NCI-H1694 treated with DMSO at 0.1 percent for 48 hours (cell line): ENCODE data around the gene TBC1D5.

Source experiments
- DNase-seq: peaks from one replicate; lab custom pipeline; 2025; lab: John Stamatoyannopoulos, UW

TBC1D5 gene

DNA sequence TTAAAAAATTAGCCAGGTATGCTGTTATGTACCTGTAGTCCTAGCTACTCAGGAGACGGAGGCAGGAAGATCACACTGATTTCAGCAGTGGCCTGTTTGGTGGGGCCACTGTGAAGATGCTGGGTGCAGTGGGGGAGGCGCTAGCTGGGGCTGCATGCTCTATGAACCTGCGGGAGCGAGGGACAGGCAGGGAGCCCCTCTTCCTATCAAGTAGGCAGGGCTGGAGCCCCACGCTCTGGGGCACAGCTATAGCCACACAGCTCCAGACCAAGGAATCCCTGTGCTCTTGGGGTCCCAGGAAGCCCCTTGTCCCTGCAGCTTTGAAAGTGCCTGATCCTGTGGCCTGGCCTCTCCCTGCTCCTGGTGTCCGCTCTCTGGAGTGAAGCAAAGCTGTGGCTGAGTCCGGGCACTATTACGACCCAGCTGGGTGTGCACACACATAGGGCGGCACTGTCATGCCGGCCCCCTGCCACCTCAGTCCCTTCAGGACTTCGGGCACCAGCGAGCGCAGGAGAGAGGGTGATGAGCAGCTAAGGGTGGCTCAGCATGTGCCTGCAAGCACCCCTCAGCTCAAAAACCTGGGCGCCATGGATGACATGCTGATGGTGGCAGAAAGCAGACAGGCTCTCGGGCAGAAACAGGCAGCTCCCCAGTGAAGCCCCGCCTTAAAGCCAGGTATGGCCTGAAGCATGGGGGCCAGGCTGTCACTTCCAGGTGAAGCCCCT is 262.6 kb downstream of the TBC1D5 start:
- no peak for DNase-seq

DNA sequence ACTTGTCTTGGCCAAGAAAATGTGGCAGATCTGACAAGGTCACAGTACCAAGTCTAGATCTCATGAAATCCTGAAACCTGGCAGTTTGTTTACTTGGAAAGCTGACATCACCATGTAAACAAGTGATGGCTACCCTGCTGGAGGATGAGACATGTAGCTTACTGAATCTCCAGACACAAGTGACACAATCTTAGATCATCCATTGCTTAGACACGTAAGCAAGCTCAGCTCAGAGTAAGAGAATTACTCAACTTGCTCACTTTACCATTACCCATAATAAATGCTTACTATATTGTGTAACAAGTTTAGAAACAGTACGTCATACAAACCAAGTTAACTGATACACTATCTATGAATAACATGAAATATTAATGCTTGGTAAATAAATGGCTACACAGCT is 263.8 kb downstream of the TBC1D5 start:
- no peak for DNase-seq

DNA sequence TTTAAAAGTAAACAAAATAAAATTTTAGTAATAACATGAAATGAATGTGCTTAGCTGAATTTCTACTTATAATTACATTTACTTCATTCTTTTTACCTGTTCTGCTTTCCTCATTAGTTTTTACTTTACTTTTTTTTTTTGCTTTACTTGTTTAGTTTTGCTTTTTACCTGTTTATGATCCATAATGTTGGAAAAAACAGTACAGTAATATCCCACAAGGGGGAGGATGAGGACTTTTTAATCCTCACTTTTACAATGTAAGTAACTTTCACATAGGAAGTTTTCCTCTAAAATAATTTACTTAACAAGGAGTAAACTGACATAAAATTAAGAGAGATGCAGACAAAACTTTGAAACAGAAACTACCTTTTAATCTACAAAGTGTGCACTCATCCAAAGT is 268.7 kb downstream of the TBC1D5 start:
- DNase-seq: no peak

DNA sequence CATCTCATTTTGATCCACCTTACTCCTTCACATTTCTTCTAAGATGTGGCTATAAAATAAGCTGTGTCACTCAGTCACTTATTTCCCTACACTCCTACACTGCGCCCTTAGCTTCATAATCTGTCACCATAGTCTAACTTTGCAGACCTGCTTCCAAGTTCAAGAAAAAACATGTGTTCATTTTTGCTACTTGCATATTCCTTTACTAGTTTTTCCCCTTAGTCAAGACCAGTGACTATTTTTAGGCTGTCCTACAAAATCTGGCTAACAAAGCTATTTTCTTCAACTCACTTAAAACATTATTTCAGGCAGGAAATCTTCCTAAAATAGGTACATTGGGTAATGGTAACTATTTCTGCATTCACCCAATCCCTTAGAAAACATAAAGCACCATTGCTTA is 272.5 kb downstream of the TBC1D5 start:
- DNase-seq: no peak

DNA sequence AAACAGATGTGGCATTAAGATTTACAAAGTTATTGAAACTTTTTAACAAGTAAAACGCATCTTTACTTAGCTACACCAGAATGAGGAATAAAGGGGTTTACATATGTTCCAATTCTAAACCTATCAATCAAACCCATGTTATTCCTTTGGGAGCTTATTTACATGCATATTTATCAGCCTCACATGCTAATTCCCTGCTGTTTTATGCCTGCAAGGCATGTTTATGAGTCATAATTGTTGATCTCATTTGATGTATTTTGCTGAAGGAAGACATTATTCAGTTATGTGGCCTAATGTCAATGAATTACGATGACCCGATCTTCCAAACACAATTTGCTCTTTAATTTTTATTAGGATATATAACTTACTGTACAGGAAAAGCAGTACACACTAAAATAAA is 272.9 kb downstream of the TBC1D5 start:
- no peak for DNase-seq

DNA sequence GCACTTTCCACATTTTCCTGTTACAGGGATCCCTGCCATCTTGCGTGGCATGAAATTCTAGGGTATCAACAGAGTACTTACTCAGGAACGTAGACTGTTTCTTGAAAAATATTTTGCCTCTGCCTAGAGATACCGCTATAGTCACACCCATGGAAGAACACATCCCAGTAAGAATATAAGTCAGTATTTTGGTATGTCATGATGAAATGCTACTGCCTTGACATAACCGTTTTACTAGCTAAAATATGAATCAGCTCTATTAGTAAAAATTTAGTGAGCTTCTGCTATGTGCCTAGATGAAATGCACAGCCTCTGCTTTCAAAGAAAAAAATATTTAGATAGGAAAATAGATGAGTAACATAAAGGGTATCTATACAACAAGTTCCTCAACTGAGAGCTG is 276.4 kb downstream of the TBC1D5 start:
- DNase-seq: no peak

DNA sequence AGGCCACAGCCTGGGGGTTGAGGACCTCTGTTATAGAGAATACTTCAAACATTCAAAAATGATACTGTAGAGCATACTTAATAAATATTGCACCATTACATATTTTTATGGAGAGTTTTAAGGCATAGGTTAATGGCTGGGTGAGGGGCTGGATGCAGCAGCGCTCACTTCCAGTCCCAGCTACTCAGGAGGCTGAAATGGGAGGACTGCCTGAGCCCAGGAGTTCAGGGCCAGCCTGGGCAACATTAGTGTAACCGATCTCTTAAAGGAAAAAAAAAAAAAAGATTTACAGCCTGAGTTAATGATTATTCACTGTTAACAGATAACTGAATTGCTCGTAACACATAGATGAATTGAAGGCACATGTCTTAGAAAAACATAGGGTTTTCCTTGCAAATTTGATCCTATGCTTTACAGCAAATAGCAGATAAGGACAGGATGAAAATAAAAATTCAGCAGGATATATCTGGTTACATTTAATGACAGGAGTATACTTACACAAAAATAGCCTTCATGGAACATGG is 282.9 kb downstream of the TBC1D5 start:
- no peak for DNase-seq

DNA sequence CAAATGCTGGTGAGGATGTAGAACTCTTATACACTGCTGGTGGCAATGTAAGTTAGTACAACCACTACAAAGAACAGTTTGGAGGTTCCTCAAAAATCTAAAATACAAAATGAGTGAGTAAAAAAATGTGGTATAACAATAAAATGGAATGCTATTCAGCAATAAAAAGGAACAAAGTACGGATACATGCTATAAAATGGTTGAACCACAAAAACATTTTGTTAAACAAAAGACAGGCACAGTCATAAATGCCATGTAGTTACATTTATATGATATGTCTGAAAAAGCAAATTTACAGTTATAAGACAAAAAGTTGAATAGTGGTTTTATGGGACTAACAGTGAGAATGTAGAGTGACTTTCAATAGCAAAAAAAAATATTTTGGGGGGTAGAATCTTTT is 285.8 kb downstream of the TBC1D5 start:
- no peak for DNase-seq

DNA sequence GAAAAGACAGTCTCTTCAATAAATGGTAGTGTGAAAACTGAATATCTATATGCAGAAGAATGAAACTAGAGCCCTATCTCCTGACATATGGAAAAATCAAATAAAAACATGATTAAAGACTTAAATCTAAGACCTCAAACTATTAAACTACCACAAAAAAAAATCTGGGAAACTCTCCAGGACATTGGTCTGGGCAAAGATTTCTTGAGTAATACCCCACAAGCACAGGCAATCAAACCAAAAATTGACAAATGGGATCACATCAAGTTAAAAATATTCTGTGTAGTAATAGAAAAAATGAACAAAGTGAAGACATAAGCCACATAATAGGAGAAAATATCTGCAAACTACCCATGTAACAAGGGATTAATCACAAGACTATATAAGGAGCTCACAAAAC is 286.4 kb downstream of the TBC1D5 start:
- DNase-seq: no peak

DNA sequence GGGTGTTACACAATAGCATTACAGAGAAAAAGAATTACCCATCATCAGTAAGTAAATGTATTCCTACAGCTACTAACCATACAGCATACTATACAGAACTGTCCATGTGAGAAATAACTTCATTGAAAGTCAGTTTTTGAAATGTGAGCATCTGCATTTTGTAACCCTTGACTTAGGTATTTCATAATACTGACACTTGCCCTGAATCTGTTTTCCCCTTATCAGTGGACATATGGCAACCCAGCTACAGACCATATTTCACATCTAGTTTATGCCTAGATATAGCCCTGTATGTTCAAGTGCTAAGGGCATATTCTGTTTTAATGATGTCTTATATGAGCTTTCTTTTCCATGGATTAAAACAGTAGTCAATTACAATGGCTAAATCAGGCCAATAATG is 297.6 kb downstream of the TBC1D5 start:
- no peak for DNase-seq

DNA sequence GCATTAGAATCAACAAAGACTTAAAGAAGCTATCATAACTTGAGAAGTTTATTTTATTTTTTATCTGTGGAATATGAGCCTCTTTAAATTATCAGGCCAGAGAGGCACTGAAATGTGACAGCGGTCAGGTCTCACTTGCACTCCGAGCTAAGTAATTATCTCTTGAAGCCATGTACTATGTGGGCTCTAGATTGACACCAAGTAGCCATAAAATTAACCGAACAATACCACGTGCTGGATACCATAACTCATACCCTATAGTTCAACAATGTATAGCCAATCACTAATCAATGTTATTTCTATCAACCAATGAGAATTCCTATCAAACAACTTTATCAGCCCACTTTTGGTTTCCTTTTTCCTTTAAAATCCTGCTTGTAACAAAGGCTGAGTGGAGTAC is 299.3 kb downstream of the TBC1D5 start:
- no peak for DNase-seq

DNA sequence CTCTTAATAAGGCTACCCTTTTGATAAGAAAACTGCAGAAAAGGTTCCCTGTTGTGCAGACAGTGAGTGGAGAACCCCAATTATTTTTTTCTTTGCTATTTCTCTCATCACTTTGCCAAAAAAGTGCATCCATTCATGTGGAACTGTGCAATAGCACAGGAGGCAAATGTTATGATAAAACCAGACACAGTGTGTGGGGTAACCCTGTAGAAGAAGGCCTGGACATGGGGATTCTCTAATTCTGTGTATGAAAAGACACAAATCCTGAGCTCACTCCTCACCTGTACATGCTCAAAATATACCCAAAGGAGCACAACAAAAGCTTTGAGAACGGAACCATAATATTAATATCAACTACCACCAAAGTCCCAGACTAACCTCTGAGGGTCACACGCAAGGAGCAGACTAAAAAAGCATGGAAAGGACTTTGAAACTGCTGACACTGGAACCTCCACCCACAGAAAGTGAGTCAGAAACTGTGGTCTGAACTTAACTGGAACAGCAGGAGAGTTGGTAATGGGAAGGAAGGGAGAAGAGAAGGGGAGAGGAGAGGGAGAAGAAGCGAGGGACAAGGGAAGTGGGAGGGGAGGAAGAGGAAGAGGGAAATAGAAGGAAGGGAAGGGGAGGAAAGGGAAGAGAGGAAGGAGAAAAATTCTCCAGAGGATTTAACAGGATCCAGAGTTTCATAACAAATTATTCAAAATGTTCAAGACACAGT is 299.9 kb downstream of the TBC1D5 start:
- no peak for DNase-seq

DNA sequence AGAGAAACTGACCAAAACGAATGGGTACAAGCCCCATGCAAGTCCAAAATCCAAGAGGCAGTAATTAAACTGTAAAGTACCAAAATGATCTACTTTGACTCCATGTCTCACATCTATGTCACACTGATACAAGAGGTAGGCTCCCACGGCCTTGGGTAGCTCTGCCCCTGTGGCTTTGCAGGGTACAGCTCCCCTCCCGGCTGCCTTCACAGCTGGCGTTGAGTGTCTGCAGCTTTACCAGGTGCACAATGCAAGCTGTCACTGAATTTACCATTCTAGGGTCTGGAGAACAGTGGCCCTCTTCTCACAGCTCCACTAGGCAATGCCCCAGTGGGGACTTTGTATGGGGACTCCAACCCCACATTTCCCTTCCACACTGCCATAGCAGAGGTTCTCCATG is 308.6 kb downstream of the TBC1D5 start:
- no peak for DNase-seq

DNA sequence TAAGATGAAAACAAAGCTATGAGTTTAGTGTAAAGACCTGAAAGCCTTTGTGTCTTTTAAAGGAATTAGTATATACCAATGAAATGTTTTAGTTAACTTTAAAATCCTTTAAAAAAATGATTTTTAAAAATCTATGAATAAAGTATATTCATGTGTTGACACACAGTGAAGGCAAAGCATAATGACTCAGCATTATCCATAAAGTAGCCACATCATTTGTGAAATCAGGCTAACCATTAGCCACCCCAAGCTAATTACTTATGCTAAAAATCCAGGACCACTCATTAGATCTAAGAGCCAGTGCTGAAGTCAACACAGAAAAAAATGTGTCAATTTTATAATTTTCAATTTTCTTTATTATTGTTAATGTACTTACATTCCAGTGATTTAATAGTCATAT is 310.2 kb downstream of the TBC1D5 start:
- DNase-seq: no peak

DNA sequence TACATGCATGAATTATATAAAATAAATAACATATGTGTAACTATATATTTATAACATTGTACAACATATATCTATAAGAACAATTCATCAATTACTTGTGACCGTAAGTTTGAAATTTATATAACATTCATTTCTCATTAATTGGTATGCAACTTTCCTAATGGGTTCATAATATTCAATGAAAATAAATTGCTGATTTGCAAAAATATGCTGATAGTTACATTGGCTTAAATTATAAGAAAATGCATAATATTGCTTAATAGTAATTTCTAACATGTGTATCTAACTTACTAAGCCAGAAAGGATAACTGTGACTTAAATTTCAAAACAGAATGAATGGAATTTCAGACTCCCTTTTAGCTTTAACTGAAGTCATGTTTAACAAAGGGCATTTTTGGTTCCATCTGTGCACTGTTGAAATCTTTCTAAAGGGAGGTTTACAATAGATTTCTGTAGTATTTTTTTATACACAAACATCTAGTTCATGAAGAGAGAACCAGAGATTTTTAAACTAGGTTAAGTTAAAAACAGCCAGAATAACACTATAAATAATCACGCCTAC is 310.9 kb downstream of the TBC1D5 start:
- no peak for DNase-seq

DNA sequence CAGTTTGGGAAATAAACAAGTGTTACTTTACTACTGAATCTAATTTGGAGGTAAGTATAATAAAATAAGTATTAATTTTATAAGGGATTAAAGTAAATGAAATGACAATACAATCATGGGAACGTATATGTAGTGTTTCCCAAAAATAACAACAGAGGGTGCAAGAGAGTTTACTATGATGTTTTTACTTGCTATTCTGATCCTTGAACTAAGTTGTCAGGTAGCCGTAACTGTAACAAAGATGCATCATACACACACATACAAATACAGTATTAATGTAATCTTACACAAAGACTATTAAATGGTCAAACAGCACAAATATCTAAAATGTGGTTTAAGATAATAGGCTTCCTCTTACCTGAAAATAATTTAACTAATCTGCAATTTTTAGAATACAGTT is 311.4 kb downstream of the TBC1D5 start:
- peak; percentile 51 for DNase-seq

DNA sequence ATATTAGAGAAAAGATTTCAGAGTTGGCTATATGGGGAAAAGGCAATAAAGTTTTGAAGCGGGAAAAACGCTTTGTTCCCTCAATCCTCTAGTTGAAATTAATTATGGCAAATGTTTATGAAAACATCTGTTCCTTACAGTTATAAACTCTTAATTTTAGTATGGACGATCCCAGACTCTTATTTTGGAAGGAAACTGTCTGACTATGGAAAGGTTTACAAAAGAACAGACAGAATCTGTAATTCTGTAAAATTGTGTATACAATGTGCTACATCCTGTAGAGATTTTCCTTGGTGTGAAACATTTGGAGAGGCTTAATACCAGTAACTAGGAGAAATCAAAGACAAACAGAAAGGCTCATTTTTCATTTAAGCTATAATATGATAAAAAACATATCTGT is 311.8 kb downstream of the TBC1D5 start:
- DNase-seq: peak; percentile 43

DNA sequence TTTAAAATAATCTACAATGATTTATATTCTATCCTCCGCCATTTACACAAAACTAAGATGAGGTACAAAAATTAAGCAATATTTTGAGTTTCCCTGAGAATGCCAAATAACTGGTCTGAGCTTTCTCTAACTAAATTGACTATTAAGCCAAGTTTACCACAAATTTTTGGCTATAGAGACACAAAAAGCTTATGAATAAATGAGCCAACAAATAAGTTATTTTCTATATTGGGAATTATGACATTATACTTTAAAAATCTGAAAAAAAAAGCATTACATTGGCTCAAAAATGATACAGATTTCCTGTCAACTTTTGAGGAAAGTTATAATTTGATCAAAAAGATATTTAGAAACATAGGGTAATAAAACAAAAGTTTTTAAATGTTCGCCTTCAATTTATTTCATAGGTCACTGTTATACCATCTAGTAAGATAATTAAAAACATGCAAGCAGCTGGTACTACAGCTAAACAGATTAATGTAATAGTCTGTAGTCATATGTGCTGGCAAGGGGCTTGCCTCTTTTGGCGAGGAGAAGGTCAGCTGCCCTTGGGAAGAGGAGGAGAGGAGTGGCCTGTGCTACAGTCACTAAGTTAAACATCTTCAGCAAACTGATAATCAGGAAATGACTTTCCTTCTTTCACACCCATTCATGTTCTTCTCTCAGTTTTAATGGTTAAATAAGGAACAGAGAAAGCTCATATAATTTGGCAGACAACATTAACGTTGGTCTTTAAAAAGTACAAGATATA is 318.5 kb downstream of the TBC1D5 start:
- peak; percentile 2 for DNase-seq

DNA sequence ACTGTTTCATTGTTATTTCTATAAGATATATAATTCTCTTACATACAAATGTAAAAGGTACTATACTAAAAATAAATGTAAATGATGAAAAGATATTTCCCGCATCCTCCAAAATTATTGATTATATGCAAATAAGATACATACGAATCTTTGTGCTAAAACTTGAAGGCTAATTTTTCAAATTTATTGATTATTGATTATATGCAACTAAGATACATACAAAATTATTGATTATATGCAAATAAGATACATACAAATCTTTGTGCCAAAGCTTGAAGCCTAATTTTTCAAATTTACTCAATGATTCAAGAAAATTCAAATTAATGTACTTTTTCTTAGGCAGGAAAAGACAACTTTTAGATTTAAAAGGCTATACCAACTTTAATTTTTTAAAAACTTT is 319.8 kb downstream of the TBC1D5 start:
- no peak for DNase-seq

DNA sequence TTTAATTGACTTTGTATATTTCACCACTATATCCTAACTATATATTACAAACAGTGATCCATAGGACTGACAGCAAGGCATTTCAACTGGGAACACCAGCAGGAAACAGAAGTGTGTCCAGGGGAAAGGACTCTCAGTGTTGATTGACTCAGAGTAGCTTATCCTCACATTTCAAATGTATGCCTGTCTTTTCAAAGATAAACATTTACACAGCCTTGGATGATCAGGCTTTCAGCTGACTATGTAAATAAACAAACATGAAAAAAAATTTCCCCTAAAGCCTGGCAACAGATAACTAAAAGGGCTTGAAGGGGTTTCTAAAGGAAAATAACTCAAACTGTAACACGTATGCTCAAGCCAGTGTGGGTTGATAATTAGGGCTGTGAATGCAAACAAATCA is 321.8 kb downstream of the TBC1D5 start:
- no peak for DNase-seq

DNA sequence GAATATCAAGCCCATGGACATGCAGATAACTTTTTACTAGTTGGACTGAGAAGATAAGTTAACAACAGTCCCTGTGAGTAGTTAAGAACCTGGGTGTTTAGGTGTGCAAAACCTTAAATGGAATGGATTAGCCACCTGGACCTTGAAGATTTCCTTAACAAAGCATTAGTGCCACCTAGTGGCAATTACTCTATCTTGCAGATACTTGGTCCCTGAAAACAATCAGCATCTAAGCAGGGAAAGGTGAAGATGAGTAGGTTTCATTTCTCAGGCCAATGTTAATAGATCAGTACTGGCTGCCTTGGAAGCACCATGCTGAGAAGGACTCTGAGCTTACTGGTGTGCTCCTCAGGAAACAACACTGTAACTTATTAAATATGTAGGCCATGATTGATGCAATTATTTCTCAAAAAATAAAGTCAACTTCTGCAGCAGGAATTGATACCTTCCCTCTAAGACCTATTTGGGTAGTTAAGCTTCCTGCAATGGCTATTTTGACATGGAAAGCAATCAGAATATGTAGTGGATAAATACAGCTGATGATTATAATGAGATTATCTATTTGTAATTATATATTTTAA is 329.4 kb downstream of the TBC1D5 start:
- peak; percentile 25 for DNase-seq

DNA sequence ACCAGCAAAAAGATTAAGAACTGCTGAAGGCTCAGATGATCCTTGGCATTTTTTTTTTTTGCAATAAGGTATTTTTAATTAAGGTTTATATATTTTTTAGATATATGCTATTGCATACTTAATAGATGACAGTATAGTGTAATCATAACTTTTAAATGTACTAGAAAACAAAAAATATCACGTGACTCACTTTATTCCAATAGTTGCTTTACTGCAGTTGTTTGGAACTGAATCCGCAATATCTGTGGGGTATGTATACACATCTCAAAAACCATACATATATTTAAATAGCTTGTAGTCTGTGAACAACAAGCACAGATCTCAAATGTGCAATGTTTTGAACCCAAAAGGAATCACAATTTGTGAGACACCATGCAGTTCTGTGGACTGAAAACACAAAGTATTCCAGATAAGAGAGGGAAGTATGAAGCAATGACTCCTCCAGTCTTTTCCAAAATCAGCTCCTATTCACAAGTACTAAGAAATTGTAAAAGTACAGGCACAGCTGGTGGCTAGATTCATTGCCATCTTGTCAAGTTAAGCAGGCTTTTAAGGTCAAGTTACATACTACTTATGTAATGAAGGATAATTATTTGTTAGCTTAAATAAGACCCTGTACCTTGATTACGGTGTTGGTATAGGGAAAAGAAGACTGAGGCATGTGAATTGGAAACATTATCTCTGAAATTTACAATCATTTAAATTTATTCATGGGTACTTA is 331.1 kb downstream of the TBC1D5 start:
- DNase-seq: no peak
